DOHH2 (cell line): Measurements from ENCODE around the gene RNF180.

ENCODE experiments used
- H3F3A ChIP-seq: fragments of 200-600 bp; sonication (generic), shearing (Covaris generic); 2 replicates; pipeline ENCODE4 v1.6.0; 2016; ENCODE audit warnings: antibody characterized with exemption, mild to moderate bottlenecking; ENCODE audit not compliant: control insufficient read depth, insufficient read depth
- H3K27ac ChIP-seq: fragments of 200-600 bp; sonication (generic); 2 replicates; pipeline ENCODE4 v1.5.1; 2014; ENCODE audit warnings: low read depth, mild to moderate bottlenecking, low read length, moderate library complexity
- H3K27me3 ChIP-seq: fragments of 200-600 bp; sonication (generic); 2 replicates; pipeline ENCODE4 v1.6.1; 2014; ENCODE audit warnings: mild to moderate bottlenecking, low read length, mixed read lengths; ENCODE audit not compliant: control insufficient read depth
- H3K36me3 ChIP-seq: fragments of 200-600 bp; sonication (generic); 2 replicates; pipeline ENCODE4 v1.6.1; 2014; ENCODE audit warnings: mild to moderate bottlenecking, low read length, moderate library complexity, mixed read lengths; ENCODE audit not compliant: control insufficient read depth
- H3K4me1 ChIP-seq: fragments of 200-600 bp; sonication (generic); 2 replicates; pipeline ENCODE4 v1.6.1; 2014; ENCODE audit warnings: mild to moderate bottlenecking, low read length, mixed read lengths; ENCODE audit not compliant: control insufficient read depth
- H3K4me2 ChIP-seq: fragments of 200-600 bp; sonication (generic); 2 replicates; pipeline ENCODE4 v1.6.0; 2014; ENCODE audit warnings: mild to moderate bottlenecking, low read length, moderate library complexity
- H3K4me3 ChIP-seq: fragments of 200-600 bp; sonication (generic); 2 replicates; pipeline ENCODE4 v1.5.1; 2014; ENCODE audit warnings: mild to moderate bottlenecking, low read length, mixed read lengths
- H3K79me2 ChIP-seq: fragments of 200-600 bp; sonication (generic); 2 replicates; pipeline ENCODE4 v1.6.1; 2014; ENCODE audit warnings: mild to moderate bottlenecking, low read length, mixed read lengths; ENCODE audit not compliant: control insufficient read depth
- H3K9me2 ChIP-seq: fragments of 200-600 bp; sonication (generic); replicated peaks from 2 replicates; pipeline ENCODE4 v1.6.1; 2014; ENCODE audit warnings: mild to moderate bottlenecking, low read length, mixed read lengths; ENCODE audit not compliant: control insufficient read depth
- H3K9me3 ChIP-seq: fragments of 200-600 bp; sonication (generic); 2 replicates; pipeline ENCODE4 v1.6.1; 2014; ENCODE audit warnings: antibody characterized with exemption, low read length, mixed read lengths; ENCODE audit not compliant: control insufficient read depth, insufficient read depth
- H4K20me1 ChIP-seq: fragments of 200-600 bp; sonication (generic); 2 replicates; pipeline ENCODE4 v1.6.0; 2014; ENCODE audit warnings: low read depth, mild to moderate bottlenecking, antibody characterized with exemption, low read length, moderate library complexity; ENCODE audit not compliant: control insufficient read depth, insufficient read depth
- EZH2phosphoT487 ChIP-seq: fragments of 200-600 bp; sonication (generic); IDR thresholded peaks from 2 replicates; pipeline ENCODE4 v1.6.1; 2017; ENCODE audit warnings: borderline replicate concordance, mild to moderate bottlenecking, antibody characterized with exemption, low read length, moderate library complexity, mixed read lengths
- TF ChIP-seq, protein P1 (sequence below): fragments of 200-600 bp; sonication (generic); IDR thresholded peaks from one replicate; pipeline ENCODE4 v1.5.1; 2014; ENCODE audit warnings: antibody characterized with exemption, mild to moderate bottlenecking, low read depth, low read length; ENCODE audit not compliant: poor library complexity, severe bottlenecking

The RNF180 gene

DNA sequence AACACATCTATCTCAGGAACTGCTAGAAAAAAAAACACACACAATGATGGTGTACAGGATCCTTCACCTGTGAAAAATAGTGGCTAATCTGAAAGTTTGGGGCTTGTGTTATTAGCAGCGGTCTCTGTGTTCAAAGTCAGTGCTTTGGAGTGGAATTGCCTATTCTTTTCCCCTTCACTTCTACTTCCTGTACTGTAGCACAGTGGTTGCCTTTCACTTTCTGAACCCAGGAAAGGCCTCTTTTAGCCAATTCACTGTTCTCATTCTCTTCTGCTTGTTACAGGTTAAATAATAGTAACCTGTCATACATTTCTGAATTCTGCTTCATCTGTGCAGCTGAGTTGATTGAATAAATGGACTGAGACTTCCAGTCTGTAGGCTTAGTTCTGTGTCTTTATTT lies 178.9 kb downstream of the RNF180 start:
- Histone ChIP-seq H3K9me3 (no peaks in the 10 kb centered on the region), H3K4me2 (no peak overlapping the region), H3K36me3 (no peaks in the 10 kb centered on the region), H3K27ac (no peak overlapping the region), H3K9me2 (no peaks in the 10 kb centered on the region), H3K79me2 (no peaks in the 10 kb centered on the region), H3F3A (no peaks in the 10 kb centered on the region), H3K4me1 (no peaks in the 10 kb centered on the region), H3K4me3 (no peak overlapping the region), H4K20me1 (no peaks in the 10 kb centered on the region), H3K27me3 (no peaks in the 10 kb centered on the region)
- TF ChIP-seq, protein P1, sequence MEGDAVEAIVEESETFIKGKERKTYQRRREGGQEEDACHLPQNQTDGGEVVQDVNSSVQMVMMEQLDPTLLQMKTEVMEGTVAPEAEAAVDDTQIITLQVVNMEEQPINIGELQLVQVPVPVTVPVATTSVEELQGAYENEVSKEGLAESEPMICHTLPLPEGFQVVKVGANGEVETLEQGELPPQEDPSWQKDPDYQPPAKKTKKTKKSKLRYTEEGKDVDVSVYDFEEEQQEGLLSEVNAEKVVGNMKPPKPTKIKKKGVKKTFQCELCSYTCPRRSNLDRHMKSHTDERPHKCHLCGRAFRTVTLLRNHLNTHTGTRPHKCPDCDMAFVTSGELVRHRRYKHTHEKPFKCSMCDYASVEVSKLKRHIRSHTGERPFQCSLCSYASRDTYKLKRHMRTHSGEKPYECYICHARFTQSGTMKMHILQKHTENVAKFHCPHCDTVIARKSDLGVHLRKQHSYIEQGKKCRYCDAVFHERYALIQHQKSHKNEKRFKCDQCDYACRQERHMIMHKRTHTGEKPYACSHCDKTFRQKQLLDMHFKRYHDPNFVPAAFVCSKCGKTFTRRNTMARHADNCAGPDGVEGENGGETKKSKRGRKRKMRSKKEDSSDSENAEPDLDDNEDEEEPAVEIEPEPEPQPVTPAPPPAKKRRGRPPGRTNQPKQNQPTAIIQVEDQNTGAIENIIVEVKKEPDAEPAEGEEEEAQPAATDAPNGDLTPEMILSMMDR = no peak
- TF ChIP-seq EZH2phosphoT487 = no peak

DNA sequence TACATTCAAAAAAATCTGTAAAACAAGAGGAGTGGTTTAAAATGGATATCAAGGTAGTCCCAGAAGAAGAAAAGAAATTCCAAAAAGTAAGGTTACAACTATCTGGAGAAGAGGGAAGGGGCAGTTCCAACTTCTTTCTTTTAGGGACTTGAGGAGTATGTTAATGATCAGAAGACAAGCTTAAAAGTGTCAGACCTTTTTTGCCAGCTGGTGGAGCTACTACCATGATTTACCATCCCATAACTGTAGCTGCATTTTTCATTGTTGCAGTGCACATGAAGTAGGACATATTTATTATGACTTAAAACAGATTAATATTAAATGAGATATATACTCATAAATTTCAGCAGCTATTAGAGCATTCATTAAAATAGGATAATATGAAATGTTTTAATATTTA lies 181.7 kb downstream of the RNF180 start:
- no peaks in the 10 kb centered on the region for H3K79me2 ChIP-seq
- H3K9me3 ChIP-seq = no peaks in the 10 kb centered on the region
- no peaks in the 10 kb centered on the region for H3K4me1 ChIP-seq
- no peaks in the 10 kb centered on the region for H3K9me2 ChIP-seq
- H3F3A ChIP-seq = no peaks in the 10 kb centered on the region
- no peaks in the 10 kb centered on the region for H3K36me3 ChIP-seq
- TF ChIP-seq, protein P1 = no peak
- no peak for TF ChIP-seq EZH2phosphoT487
- H4K20me1 ChIP-seq = no peaks in the 10 kb centered on the region
- H3K27ac ChIP-seq = no peak overlapping the region
- no peaks in the 10 kb centered on the region for H3K27me3 ChIP-seq
- H3K4me2 ChIP-seq = no peak overlapping the region
- no peak overlapping the region for H3K4me3 ChIP-seq

DNA sequence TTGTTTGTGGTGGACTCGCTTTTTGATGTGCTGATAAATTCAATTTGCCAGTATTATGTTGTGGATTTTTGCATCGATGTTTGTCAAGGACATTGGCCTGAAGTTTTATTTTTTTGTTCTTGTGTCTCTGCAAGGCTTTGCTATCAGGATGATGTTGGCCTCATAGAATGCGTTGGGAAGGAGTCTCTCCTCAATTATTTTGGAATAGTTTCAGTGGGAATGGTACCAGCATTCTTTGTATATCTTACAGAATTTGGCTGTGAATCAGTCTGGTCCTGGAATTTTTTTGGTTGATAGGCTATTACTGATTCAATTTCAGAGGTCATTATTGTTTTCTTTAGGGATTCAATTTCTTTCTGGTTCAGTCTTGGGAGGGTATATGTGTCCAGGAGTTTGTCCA lies 198.8 kb downstream of the RNF180 start:
- Histone ChIP-seq H3K36me3 (no peaks in the 10 kb centered on the region), H3K4me1 (no peaks in the 10 kb centered on the region)
- TF ChIP-seq, protein P1 = no peak
- no peak for TF ChIP-seq EZH2phosphoT487

DNA sequence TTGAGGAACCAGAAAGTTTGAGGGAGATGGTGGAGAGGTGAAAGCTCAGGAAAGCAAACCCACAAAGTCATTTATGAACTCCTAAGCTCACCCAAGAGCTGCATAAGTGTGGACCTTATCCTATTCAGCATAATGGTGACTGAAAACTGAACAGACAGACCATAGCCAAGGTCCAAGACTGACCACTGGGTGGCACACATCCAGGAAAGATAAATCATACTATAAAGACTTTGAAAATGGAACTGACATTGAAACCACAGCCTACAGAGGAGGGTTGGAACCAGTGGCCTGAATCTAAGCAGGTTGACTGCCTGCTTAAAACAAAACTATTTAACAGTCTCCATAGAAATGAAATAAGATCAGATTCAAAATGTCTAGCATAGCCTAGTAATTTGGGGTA lies 219.1 kb downstream of the RNF180 start:
- Histone ChIP-seq H3K79me2 (no peaks in the 10 kb centered on the region), H3K9me3 (no peaks in the 10 kb centered on the region), H4K20me1 (no peaks in the 10 kb centered on the region), H3K27ac (no peak overlapping the region), H3K9me2 (no peaks in the 10 kb centered on the region), H3F3A (no peaks in the 10 kb centered on the region), H3K4me1 (no peaks in the 10 kb centered on the region), H3K4me2 (no peak overlapping the region), H3K36me3 (no peaks in the 10 kb centered on the region), H3K27me3 (no peaks in the 10 kb centered on the region), H3K4me3 (no peak overlapping the region)
- no peak for TF ChIP-seq EZH2phosphoT487
- TF ChIP-seq, protein P1 = peak; percentile 24

More for the DNA sequence above, 198.8 kb downstream of the RNF180 start:
- Histone ChIP-seq H4K20me1 (no peaks in the 10 kb centered on the region), H3K27ac (no peak overlapping the region), H3K79me2 (no peaks in the 10 kb centered on the region), H3K9me2 (no peaks in the 10 kb centered on the region), H3K27me3 (no peaks in the 10 kb centered on the region), H3K4me2 (no peak overlapping the region), H3F3A (no peaks in the 10 kb centered on the region), H3K4me3 (no peak overlapping the region), H3K9me3 (no peaks in the 10 kb centered on the region)
